IPS DF 6.9 (cell line): ENCODE data around the gene CDC20.

ENCODE experiments used
- DNase-seq: peaks from one replicate; pipeline ENCODE4 v3.0.0-alpha.2; 2013; ENCODE audit warnings: low read depth, low spot score
- H3K27ac ChIP-seq: one replicate; pipeline ENCODE4 v1.5.1; 2013; ENCODE audit warnings: low read length, control low read depth
- H3K27me3 ChIP-seq: 2 replicates; pipeline ENCODE4 v1.6.1; 2013; ENCODE audit warnings: mild to moderate bottlenecking, low read length; ENCODE audit not compliant: control insufficient read depth, insufficient read depth
- H3K36me3 ChIP-seq: 2 replicates; pipeline ENCODE4 v1.6.1; 2013; ENCODE audit warnings: low read length; ENCODE audit not compliant: control insufficient read depth, insufficient read depth
- H3K4me1 ChIP-seq: 2 replicates; pipeline ENCODE4 v1.6.1; 2013; ENCODE audit warnings: low read length; ENCODE audit not compliant: control insufficient read depth, insufficient read depth
- H3K4me3 ChIP-seq: 2 replicates; pipeline ENCODE4 v1.5.1; 2013; ENCODE audit warnings: mild to moderate bottlenecking, low read length
- H3K9me3 ChIP-seq: 2 replicates; pipeline ENCODE4 v1.6.1; 2013; ENCODE audit warnings: low read length, inconsistent platforms; ENCODE audit not compliant: control insufficient read depth, insufficient read depth
- WGBS: extraction: QIAGEN DNeasy Blood & Tissue Kit; methylation state at CpG from one replicate; pipeline ENCODE4 v1.1.7; 2013; ENCODE audit warnings: mixed read lengths, missing lambda C conversion rate; ENCODE audit not compliant: insufficient read length, insufficient coverage; 5-methylcytosine and 5-hydroxymethylcytosine counted together

CDC20 gene

GRCh38 chr1:43358746-43359693 lies at the start of gene CDC20:
Gene CDC20, plus strand, starts transcription at chr1:43358981. Its CDS starts 235 bp downstream, at chr1:43359216.
- Histone ChIP-seq H3K9me3 (no peaks in the 10 kb centered on the region), H3K4me3 (peak within 1 kb of the TSS; percentile 82), H3K36me3 (peaks cover 30% of the 10 kb centered on the region), H3K27me3 (no peaks in the 10 kb centered on the region), H3K27ac (no peak within 1 kb of the TSS), H3K4me1 (peaks cover 6% of the 10 kb centered on the region; the same call in 1 of the 2 replicates)
- DNase-seq = peak; percentile 96
- no CpG with 5 or more reads among the region's 59 CpGs for WGBS

- Histone ChIP-seq H3K36me3 (no peaks in the 10 kb centered on the region), H3K27ac (no peak overlapping the region), H3K4me3 (no peak overlapping the region), H3K4me1 (no peaks in the 10 kb centered on the region), H3K27me3 (no peaks in the 10 kb centered on the region), H3K9me3 (no peaks in the 10 kb centered on the region)
- WGBS = no CpG with 5 or more reads among the region's 13 CpGs
- DNase-seq = no peak
Observed at GRCh38 chr1:43309405-43310025, 49.3 kb upstream of the CDC20 start.

DNA sequence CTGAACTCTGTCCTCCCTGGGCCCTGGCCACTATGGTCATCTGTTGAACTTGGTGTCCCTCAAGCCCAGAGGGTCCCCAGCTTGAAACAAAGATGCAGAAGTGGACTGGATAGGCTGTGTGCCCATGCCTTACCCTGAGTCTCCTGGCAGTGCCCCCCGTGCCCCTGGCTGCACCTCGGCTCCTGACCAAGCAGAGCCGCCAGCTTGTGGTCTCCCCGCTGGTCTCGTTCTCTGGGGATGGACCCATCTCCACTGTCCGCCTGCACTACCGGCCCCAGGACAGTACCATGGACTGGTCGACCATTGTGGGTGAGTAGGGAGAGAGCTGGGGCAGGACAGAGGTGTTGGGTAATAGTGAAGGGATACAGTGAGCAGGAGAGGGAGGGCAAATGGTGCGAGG lies 47.3 kb upstream of the CDC20 start:
- no peaks in the 10 kb centered on the region for H3K9me3 ChIP-seq

DNA sequence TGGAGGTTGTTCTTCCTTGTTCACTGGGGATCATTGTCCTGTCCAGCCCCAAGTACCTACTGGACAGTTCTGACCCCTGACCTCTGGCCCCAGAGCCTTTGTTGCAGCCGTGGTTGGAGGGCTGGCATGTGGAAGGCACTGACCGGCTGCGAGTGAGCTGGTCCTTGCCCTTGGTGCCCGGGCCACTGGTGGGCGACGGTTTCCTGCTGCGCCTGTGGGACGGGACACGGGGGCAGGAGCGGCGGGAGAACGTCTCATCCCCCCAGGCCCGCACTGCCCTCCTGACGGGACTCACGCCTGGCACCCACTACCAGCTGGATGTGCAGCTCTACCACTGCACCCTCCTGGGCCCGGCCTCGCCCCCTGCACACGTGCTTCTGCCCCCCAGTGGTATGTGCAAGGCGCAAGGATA lies 46.6 kb upstream of the CDC20 start:
- H3K4me1 ChIP-seq = no peaks in the 10 kb centered on the region; the same call in 1 of the 2 replicates
- no CpG with 5 or more reads among the region's 19 CpGs for WGBS
- H3K27ac ChIP-seq = no peak overlapping the region
- no peaks in the 10 kb centered on the region for H3K36me3 ChIP-seq
- DNase-seq = no peak
- no peaks in the 10 kb centered on the region for H3K9me3 ChIP-seq
- no peak overlapping the region for H3K4me3 ChIP-seq
- H3K27me3 ChIP-seq = no peaks in the 10 kb centered on the region

More for the DNA sequence above, 47.3 kb upstream of the CDC20 start:
- WGBS = no CpG with 5 or more reads among the region's 9 CpGs
- DNase-seq = no peak
- H3K27ac ChIP-seq = no peak overlapping the region
- no peaks in the 10 kb centered on the region for H3K27me3 ChIP-seq
- H3K4me1 ChIP-seq = no peaks in the 10 kb centered on the region
- H3K4me3 ChIP-seq = no peak overlapping the region
- no peaks in the 10 kb centered on the region for H3K36me3 ChIP-seq

DNA sequence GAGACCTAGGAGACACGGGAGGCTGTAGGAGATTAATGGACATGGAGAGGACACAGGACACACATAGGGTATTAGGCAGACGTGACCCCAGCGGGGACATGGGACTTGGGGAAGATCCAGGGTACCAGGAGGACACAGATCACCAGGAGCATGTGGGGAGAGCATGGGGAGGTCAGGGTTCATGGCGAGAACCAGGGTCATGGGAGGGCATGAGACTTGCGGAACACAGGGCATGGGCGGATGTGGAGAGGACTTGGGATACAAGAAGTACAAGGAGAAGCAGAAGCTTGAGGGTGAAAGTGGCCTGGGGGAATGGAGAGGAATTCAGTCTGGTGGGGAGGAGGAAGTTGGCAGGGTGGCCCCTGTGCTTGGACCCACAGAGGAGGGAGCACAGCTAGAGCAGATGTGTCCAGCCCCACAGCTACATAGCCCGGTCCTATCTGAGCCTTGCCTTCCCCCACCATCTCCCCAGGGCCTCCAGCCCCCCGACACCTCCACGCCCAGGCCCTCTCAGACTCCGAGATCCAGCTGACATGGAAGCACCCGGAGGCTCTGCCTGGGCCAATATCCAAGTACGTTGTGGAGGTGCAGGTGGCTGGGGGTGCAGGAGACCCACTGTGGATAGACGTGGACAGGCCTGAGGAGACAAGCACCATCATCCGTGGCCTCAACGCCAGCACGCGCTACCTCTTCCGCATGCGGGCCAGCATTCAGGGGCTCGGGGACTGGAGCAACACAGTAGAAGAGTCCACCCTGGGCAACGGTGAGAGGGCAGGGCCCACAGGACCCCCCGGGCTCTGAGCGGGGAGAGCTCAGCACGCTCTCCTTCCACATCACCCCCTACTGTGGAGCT lies 45.9 kb upstream of the CDC20 start:
- H3K27ac ChIP-seq = no peak overlapping the region
- H3K9me3 ChIP-seq = no peaks in the 10 kb centered on the region
- no peak for DNase-seq
- no peaks in the 10 kb centered on the region; the same call in 1 of the 2 replicates for H3K4me1 ChIP-seq
- H3K4me3 ChIP-seq = no peak overlapping the region
- H3K36me3 ChIP-seq = no peaks in the 10 kb centered on the region
- H3K27me3 ChIP-seq = no peaks in the 10 kb centered on the region
- WGBS = no CpG with 5 or more reads among the region's 24 CpGs

GRCh38 chr1:43313771-43314170 lies 45.0 kb upstream of the CDC20 start:
- H3K27me3 ChIP-seq = no peaks in the 10 kb centered on the region
- H3K36me3 ChIP-seq = no peaks in the 10 kb centered on the region
- no peak overlapping the region for H3K4me3 ChIP-seq
- no CpG with 5 or more reads among the region's 10 CpGs for WGBS
- H3K9me3 ChIP-seq = no peaks in the 10 kb centered on the region
- no peaks in the 10 kb centered on the region; the same call in 1 of the 2 replicates for H3K4me1 ChIP-seq
- no peak overlapping the region for H3K27ac ChIP-seq
- no peak for DNase-seq

GRCh38 chr1:43314233-43314632 lies 44.5 kb upstream of the CDC20 start:
- H3K4me3 ChIP-seq = no peak overlapping the region
- H3K4me1 ChIP-seq = no peaks in the 10 kb centered on the region; the same call in 1 of the 2 replicates
- no peaks in the 10 kb centered on the region for H3K27me3 ChIP-seq
- no peaks in the 10 kb centered on the region for H3K9me3 ChIP-seq
- no peak overlapping the region for H3K27ac ChIP-seq
- DNase-seq = no peak
- no peaks in the 10 kb centered on the region for H3K36me3 ChIP-seq
- WGBS = no CpG with 5 or more reads among the region's 5 CpGs

DNA sequence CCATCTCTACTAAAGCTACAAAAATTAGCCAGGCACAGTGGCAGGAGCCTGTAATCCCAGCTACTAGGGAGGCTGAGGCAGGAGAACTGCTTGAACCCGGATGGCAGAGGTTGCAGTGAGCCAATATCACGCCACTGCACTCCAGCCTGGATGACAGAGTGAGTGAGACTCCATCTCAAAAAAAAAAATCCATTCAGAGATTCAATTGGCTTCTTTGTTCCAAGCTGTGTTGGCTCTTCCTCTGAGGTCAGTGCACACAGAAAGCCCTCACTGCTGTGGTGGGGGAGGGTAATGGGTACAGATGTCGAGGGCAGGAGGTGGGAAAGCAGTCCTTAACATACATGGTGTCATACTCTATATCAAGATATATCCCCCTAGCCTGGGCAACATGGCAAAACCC lies 43.3 kb upstream of the CDC20 start:
- no peak for DNase-seq
- H3K36me3 ChIP-seq = no peaks in the 10 kb centered on the region
- WGBS = no CpG with 5 or more reads among the region's 3 CpGs
- no peak overlapping the region for H3K4me3 ChIP-seq
- H3K27ac ChIP-seq = no peak overlapping the region
- H3K9me3 ChIP-seq = no peaks in the 10 kb centered on the region
- no peaks in the 10 kb centered on the region for H3K27me3 ChIP-seq
- H3K4me1 ChIP-seq = no peaks in the 10 kb centered on the region; the same call in 1 of the 2 replicates

- no CpG with 5 or more reads among the region's 10 CpGs for WGBS
- Histone ChIP-seq H3K27me3 (no peaks in the 10 kb centered on the region), H3K9me3 (no peaks in the 10 kb centered on the region), H3K4me3 (no peak overlapping the region), H3K4me1 (no peaks in the 10 kb centered on the region; the same call in 1 of the 2 replicates), H3K27ac (no peak overlapping the region), H3K36me3 (no peaks in the 10 kb centered on the region)
- no peak for DNase-seq
Observed at GRCh38 chr1:43315963-43316737, 42.6 kb upstream of the CDC20 start.
